Superior temporal gyrus (tissue), 1 donor: ENCODE results near the gene TSPAN9.

Experiments used
- DNase-seq: peaks from one replicate; pipeline ENCODE4 v3.0.0-alpha.2; 2016; ENCODE audit errors: extremely low spot score

Gene TSPAN9

GRCh38 chr12:3076730-3077571 is at the start of gene TSPAN9:
TSPAN9 (plus strand) TSS chr12:3077379; CDS start chr12:3201194, 123,815 bp downstream.
- DNase-seq: no peak

- DNase-seq: no peak
Observed at GRCh38 chr12:3028108-3028507, 49.1 kb upstream of the TSPAN9 start.

GRCh38 chr12:3030821-3031429 is 46.3 kb upstream of the TSPAN9 start:
- no peak for DNase-seq

GRCh38 chr12:3032161-3032560 is 45.0 kb upstream of the TSPAN9 start:
- no peak for DNase-seq

GRCh38 chr12:3032770-3033538 is 44.2 kb upstream of the TSPAN9 start:
- DNase-seq: no peak

- DNase-seq: no peak
Observed at GRCh38 chr12:3033539-3033867, 43.7 kb upstream of the TSPAN9 start.

GRCh38 chr12:3034067-3034750 is 43.0 kb upstream of the TSPAN9 start:
- peak; percentile 81 for DNase-seq

GRCh38 chr12:3035171-3035570 is 42.0 kb upstream of the TSPAN9 start:
- no peak for DNase-seq

- DNase-seq: peak; percentile 93
Observed at GRCh38 chr12:3035815-3036702, 41.1 kb upstream of the TSPAN9 start.

GRCh38 chr12:3036901-3037600 is 40.1 kb upstream of the TSPAN9 start:
- peak; percentile 26 for DNase-seq

- DNase-seq: no peak
Observed at GRCh38 chr12:3038166-3038565, 39.0 kb upstream of the TSPAN9 start.

- DNase-seq: no peak
Observed at GRCh38 chr12:3038926-3039510, 38.2 kb upstream of the TSPAN9 start.

GRCh38 chr12:3040026-3040656 is 37.0 kb upstream of the TSPAN9 start:
- DNase-seq: no peak

GRCh38 chr12:3040663-3041544 is 36.3 kb upstream of the TSPAN9 start:
- DNase-seq: no peak

- DNase-seq: peak; percentile 93
Observed at GRCh38 chr12:3041558-3042164, 35.5 kb upstream of the TSPAN9 start.

GRCh38 chr12:3042394-3042793 is 34.8 kb upstream of the TSPAN9 start:
- DNase-seq: no peak

GRCh38 chr12:3042826-3043225 is 34.4 kb upstream of the TSPAN9 start:
- DNase-seq: no peak

GRCh38 chr12:3043406-3043805 is 33.8 kb upstream of the TSPAN9 start:
- DNase-seq: no peak
